Measurements from ENCODE around the gene IL3. TPM values are rescaled to one million over a fixed set of nuclear protein-coding genes. Genes with fewer than 3 reads are reported as not detected.

The IL3 gene
- total and polyA plus RNA-seq, 9 of the 15 experiments (the other 6 are each of a cell fraction or from before 2014, with no cell fraction given): not detected

GRCh38 chr5:132070460-132071337 lies 10.2 kb downstream of the IL3 start (continued):
- no peak for TF ChIP-seq ZNF277 (CRISPR knock-in tag; IDR thresholded peaks at IDR 0.05; ENCODE audit: borderline replicate concordance)
- TF ChIP-seq L3MBTL2 (IDR thresholded peaks at IDR 0.05): peak; percentile 41; the same call in 1 of the 2 replicates
- TF ChIP-seq ZNF263 (CRISPR knock-in tag; IDR thresholded peaks at IDR 0.05; ENCODE audit: borderline replicate concordance): no peak
- TF ChIP-seq FOXA3 (CRISPR knock-in tag; conservative IDR thresholded peaks at IDR 0.05 in 1 of 2, IDR thresholded peaks at IDR 0.05 in 1 of 2): no peak
- TF ChIP-seq PTRF (tag; IDR thresholded peaks at IDR 0.05): 0 out of 2 replicates have a peak, but pooled peaks have one; percentile 23
- TF ChIP-seq ZNF644 (tag; IDR thresholded peaks at IDR 0.05; ENCODE audit: low read depth): peak; percentile 76; the same call in 1 of the 2 replicates
- TF ChIP-seq NR2C2 (CRISPR knock-in tag; IDR thresholded peaks at IDR 0.05): no peak
- TF ChIP-seq NR2C2 (tag; IDR thresholded peaks at IDR 0.05): peak; percentile 81
- 0 out of 2 replicates have a peak, but pooled peaks have one; percentile 34 for TF ChIP-seq ETV5 (CRISPR knock-in tag; IDR thresholded peaks at IDR 0.05; ENCODE audit: low read depth)
- TF ChIP-seq PRDM10 (IDR thresholded peaks at IDR 0.05; ENCODE audit: partially characterized antibody): peak; percentile 88
- no peak for TF ChIP-seq ZNF212 (CRISPR knock-in tag; IDR thresholded peaks at IDR 0.05)
- 0 out of 2 replicates have a peak, but pooled peaks have one; percentile 52 for TF ChIP-seq HINFP (tag; conservative IDR thresholded peaks at IDR 0.05; ENCODE audit: low read depth)
- TF ChIP-seq NFIX (CRISPR knock-in tag; IDR thresholded peaks at IDR 0.05; ENCODE audit: low read depth): no peak
- no peak for TF ChIP-seq ZNF143 (CRISPR knock-in tag; IDR thresholded peaks at IDR 0.05)
- no peak for TF ChIP-seq ZKSCAN8 (CRISPR knock-in tag; IDR thresholded peaks at IDR 0.05)
- TF ChIP-seq PML (IDR thresholded peaks at IDR 0.05; ENCODE audit: low read length): no peak
- no peak for TF ChIP-seq IFI16 (CRISPR knock-in tag; IDR thresholded peaks at IDR 0.05)
- TF ChIP-seq HOMEZ (CRISPR knock-in tag; IDR thresholded peaks at IDR 0.05): no peak

All from K562 (cell line).